Retinal pigment epithelial cell (primary cell): ENCODE results near the gene UGT2B17.
"Not testable (repeated sequence)": the region's sequence is repeated elsewhere in the genome, so short reads cannot be mapped to it uniquely, and the experiment has no call there.

Experiments used
- DNase-seq: peaks from one replicate; pipeline ENCODE4 v3.0.0-alpha.2; 2010; ENCODE audit warnings: low read depth
- H3K4me3 ChIP-seq: 2 replicates; pipeline ENCODE4 v1.5.1; 2011; ENCODE audit warnings: mild to moderate bottlenecking, low read length, control low read depth, moderate library complexity
- CTCF ChIP-seq: conservative IDR thresholded peaks from 2 replicates; pipeline ENCODE4 v1.5.1; 2011; ENCODE audit warnings: low read depth, low read length, control low read depth, inconsistent platforms

UGT2B17 gene

GRCh38 chr4:68560364-68561070 lies 15.6 kb downstream of the UGT2B17 start:
- not testable (repeated sequence) for H3K4me3 ChIP-seq, DNase-seq

GRCh38 chr4:68553830-68554229 lies 22.3 kb downstream of the UGT2B17 start:
- H3K4me3 ChIP-seq, DNase-seq: not testable (repeated sequence)

- not testable (repeated sequence) for H3K4me3 ChIP-seq, DNase-seq
Observed at GRCh38 chr4:68552818-68553811, 23.0 kb downstream of the UGT2B17 start.

- not testable (repeated sequence) for DNase-seq, H3K4me3 ChIP-seq
Observed at GRCh38 chr4:68542742-68543141, 33.4 kb downstream of the UGT2B17 start.

- no peak for DNase-seq
- H3K4me3 ChIP-seq = no peak overlapping the region
- TF ChIP-seq CTCF = no peak
Observed at GRCh38 chr4:68536375-68536774, 39.7 kb downstream of the UGT2B17 start.

- DNase-seq = no peak
- no peak overlapping the region for H3K4me3 ChIP-seq
- TF ChIP-seq CTCF = no peak
Observed at GRCh38 chr4:68535974-68536373, 40.1 kb downstream of the UGT2B17 start.

GRCh38 chr4:68522232-68522631 lies 53.9 kb downstream of the UGT2B17 start:
- not testable (repeated sequence) for DNase-seq, H3K4me3 ChIP-seq

- H3K4me3 ChIP-seq = no peak overlapping the region
- DNase-seq = no peak
- TF ChIP-seq CTCF = no peak
Observed at GRCh38 chr4:68520985-68521384, 55.1 kb downstream of the UGT2B17 start.

- no peak for DNase-seq
- TF ChIP-seq CTCF = no peak
- no peak overlapping the region for H3K4me3 ChIP-seq
Observed at GRCh38 chr4:68518889-68519288, 57.2 kb downstream of the UGT2B17 start.

GRCh38 chr4:68505452-68505851 lies 70.7 kb downstream of the UGT2B17 start:
- DNase-seq, H3K4me3 ChIP-seq: not testable (repeated sequence)

- H3K4me3 ChIP-seq, DNase-seq: not testable (repeated sequence)
Observed at GRCh38 chr4:68504836-68505235, 71.3 kb downstream of the UGT2B17 start.

- H3K4me3 ChIP-seq, DNase-seq: not testable (repeated sequence)
Observed at GRCh38 chr4:68503462-68503861, 72.7 kb downstream of the UGT2B17 start.
